HCEC 1CT (cell line): ENCODE data around the gene PROK2.

Experiments used
- DNase-seq: peaks from one replicate; pipeline ENCODE4 v3.0.0-alpha.2; 2017

PROK2 gene

GRCh38 chr3:71733319-71733718 is 51.6 kb downstream of the PROK2 start:
- DNase-seq = no peak

DNA sequence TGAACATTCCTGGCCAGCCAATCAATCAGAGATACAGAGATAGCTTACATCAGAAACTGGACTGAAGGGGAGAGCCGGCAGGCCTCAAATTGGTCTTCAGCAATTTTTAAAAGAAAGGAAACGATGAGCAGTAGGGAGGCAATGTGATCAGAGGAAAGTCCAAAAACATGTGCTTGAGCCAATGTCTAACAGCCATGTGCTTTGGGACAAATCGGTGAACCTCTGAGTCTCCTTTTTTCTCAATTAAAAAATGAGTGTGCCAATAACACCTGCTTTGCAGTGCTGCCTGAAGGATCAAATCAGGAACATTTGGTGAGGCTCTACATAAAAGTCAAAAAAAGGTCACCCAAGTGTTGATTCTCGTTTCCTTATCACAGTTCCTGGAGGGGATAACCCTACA is 52.3 kb downstream of the PROK2 start:
- DNase-seq = no peak

GRCh38 chr3:71728632-71729342 is 56.2 kb downstream of the PROK2 start:
- no peak for DNase-seq

- no peak for DNase-seq
Observed at GRCh38 chr3:71726146-71726545, 58.8 kb downstream of the PROK2 start.

DNA sequence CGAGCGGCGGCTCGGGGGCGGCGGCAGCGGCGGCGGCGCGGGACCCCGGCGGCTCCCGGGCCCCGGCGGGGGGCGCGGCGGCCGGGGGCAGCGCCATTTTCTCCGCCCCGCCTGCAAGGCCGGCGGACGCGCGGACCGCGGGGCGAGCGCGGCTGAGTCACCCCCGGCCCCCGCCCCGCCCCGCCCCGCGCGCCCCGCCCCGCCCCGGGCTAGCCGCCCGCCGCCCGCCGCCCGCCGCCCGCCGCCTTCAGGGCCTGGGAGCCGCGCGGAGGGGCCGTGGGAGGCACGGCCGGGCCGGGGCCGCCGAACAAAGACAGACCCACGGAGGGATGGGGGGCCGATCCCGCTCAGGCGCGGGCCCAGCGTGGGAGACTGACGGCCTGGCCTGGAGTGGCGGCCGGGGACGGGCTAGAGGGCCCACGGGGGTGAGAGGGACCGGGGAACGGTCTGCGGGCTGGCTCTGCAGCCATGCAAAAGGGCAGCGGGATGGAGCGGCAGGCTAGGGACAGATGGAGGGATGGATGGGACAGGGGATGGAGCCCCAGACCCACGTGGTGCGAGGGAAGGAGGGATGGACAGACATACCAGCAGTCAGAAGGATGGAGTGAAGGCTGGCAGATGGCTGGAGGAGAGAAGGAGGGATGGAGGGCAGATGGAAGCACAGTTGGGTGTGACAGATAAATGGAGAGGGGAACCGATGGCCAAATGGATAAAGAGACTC is 59.5 kb downstream of the PROK2 start, which contains the start of gene EIF4E3:
EIF4E3 (minus strand) TSS at position 132 of the 721 bp plus-strand sequence; CDS start at position 97, 35 bp downstream.
- peak; percentile 14 for DNase-seq

DNA sequence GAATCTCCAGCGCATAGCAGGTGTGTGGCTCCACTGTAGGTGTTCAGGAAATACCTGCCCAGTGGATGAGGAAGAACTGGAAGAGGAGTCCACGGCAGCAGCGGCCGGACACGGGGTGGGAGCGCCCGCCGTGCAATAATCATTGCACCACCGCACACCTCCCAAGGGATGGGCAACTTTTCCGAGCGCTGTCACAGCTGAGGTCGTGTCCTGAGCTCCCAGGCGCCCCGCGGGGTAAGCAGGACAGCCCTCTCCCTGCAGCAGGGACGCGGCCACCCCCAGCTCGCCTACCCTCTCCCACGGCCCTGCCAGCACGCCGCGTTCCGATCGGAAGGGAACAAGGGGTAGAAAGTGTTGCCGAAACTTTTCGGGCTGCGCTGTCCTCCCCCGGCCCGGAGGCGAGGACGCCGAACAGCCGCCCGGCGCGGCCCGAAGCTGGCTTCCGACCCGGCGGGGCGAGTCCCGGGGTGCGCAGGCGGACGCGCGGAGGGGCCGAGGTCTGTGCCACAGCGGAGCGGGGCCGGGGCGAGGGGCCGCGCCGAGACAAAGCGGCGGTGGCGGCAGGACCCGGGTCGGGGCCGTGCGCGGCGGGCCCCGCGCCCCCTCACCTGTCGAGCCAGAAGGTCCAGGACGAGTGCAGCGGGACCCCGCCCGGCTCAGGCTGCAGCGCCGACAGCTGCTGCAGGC is 60.2 kb downstream of the PROK2 start:
- DNase-seq = no peak

- DNase-seq = no peak
Observed at GRCh38 chr3:71724171-71724453, 60.8 kb downstream of the PROK2 start.

DNA sequence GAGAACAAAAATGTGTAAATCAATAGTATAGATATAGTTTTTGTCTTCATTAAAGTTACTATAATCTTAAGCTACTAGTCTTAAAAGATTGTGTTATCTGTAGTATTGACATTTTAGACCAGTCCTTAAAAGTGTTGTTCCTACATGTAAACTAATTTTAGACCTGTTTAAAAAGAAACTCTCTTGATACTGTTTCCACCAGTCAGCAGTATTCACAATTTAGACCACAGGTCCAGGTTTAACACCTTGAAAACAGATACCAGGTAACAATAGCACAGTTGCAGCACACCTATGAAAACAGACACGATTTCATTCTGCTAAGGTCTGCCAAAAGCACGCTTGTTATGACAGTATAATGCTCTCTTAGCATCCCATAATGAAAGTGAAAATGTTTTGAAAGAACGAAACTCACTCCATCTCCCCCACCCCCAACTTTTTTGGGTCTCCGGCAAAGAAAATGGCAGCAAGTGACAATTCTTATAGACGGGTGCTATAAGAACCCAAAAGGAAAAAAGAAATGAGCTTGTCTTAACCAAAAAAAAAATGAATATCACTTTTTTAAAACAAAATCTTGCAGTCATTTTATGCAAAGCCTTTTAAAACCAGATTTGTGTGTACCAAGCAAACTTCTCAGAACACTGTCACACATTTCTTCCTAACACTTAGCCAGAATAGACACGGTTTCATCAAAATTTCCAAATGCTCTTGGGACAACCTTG is 61.3 kb downstream of the PROK2 start:
- DNase-seq = no peak

- no peak for DNase-seq
Observed at GRCh38 chr3:71722693-71723092, 62.3 kb downstream of the PROK2 start.
